GM19468 (cell line): ENCODE data around the gene UCN.

Experiments
- ATAC-seq: cut with Tn5 transposase; IDR thresholded peaks from one replicate; pipeline ENCODE4 v1.9.1; 2021; ENCODE audit warnings: mild to moderate bottlenecking, moderate library complexity, moderate number of reproducible peaks; ENCODE audit not compliant: unreplicated experiment; ENCODE audit errors: extremely low read depth

Gene UCN

GRCh38 chr2:27263287-27264252 lies 44.7 kb downstream of the UCN start:
- ATAC-seq, result no peak

DNA sequence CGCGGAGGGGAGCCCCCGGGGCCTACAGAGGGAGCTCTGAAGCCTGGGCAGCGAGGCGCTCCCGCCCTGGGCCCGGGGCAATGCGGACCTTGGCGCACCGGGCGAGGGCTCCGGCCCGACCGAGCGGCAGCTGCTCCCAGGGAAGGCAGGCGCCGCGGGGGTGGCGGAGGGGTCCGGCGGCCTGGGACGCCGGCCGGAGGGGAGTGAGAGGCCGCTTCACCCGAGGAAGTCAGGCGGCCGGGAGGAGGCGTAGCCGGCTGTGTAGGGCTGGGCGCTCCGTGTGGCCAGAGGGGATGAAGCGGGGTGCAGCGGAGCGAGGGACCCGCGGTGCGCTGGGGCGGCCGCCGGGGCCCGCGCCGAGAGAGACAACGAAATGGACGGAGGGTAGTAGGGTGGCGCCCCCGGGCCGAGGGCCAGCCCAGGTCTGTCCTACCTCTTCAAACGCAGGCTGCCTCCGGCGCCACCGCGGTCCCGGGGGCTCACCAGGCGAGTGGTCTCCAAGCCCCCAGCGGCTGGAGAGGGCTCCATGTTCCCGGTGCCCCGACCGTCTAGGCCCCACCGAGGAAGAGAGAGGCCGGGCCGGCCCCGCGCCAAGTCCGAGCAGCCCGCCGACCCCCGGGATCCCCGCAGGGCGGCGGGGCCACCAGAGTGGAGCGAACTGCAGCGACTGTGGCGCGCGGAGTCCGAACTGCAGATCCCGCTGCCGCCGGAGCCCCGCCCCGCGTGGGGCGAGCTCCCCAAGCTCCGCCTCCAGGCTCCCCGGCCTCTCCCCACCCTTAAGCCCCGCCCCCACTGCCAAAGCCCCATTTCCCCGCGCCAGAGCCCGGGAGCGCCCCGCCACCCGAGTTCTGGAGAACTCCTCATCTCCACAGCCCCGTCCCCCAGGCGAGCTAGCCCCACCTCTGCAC lies 45.6 kb downstream of the UCN start, which contains the start of gene SLC30A3:
SLC30A3 (minus strand) TSS at position 669 of the 908 bp plus-strand sequence; CDS start at position 528, 141 bp downstream.
- ATAC-seq, result no peak

DNA sequence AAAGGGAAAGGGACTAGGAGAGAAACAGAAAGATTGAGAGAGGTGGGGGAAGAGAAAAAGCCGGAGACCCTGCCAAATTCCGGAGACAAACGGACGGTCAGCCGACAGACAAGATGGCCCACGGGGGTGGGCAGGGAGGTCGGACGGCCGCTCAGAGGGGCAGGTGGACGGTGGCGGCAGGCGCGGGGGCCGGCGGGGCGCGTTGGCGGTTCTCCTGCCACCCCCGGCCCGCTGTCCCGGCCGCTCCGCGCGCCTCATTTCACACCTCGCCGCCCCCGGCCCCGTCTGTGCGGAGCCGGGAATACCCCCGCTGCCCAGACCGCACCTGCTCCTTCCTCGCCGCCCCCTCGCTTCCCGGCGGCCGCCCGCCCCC lies 46.3 kb downstream of the UCN start:
- no peak for ATAC-seq

DNA sequence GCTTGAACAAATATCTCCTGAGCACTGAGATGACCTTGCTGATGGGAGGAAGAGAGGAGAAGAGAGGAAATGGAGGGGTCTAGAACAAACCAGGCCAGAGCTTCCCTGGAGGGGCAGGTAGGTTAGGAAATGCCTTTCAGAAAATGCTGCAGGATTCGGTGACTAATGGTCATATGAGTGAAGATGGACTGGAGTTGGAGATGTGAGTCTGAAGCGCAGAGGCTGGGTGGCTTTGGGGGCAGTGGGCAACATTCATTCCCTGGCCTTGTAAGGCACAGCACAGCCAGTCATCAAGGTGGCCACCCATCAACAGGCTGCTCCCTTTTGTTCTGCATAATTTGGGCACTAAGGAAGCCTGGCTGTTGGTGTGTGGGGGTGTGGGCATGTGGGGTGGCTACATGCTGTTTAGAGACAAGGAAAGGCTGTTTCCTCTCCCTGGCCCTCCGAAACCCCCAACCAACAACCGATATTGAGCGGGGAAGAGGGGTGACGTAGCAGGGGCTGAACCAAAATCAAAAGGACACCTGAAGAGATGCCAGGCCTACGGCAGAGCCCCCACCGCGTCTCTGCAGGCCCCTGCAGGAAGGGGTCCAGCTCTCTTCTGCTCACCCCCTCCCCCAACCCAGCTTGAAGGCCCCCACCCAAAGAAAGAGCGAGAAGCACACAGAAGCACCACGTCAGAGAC lies 46.9 kb downstream of the UCN start:
- no peak for ATAC-seq

DNA sequence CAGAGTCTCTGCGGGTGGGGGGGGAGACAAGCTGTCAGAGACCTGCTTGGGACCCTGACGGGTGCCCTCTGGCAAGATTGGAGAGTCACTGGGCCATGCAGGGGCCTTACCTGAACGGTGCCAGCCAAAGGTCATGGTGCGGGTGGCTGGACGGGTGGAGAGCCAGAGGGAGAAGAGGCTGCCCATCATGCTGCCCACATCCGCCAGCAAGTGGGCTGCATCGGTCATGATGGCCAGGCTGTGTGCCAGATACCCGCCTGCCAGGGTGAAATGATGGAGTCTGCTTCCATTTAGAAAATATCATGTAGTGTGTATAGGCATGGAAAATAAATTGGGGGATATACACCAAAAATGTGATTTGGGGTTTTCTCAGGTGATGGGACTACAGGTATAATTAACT lies 50.2 kb downstream of the UCN start:
- ATAC-seq, result no peak
